GM12801 (cell line): ENCODE results near the gene NINJ2.

Experiments
- CTCF ChIP-seq: IDR thresholded peaks from one replicate; pipeline ENCODE4 v1.5.1; 2011; ENCODE audit warnings: control low read depth; ENCODE audit not compliant: insufficient read length; ENCODE audit errors: extremely low read depth

NINJ2 gene

GRCh38 chr12:663293-663871 lies at the start of gene NINJ2:
TSS of gene NINJ2 (minus strand) at chr12:663445. CDS start at chr12:663360, 85 bp downstream.
- TF ChIP-seq CTCF: no peak

DNA sequence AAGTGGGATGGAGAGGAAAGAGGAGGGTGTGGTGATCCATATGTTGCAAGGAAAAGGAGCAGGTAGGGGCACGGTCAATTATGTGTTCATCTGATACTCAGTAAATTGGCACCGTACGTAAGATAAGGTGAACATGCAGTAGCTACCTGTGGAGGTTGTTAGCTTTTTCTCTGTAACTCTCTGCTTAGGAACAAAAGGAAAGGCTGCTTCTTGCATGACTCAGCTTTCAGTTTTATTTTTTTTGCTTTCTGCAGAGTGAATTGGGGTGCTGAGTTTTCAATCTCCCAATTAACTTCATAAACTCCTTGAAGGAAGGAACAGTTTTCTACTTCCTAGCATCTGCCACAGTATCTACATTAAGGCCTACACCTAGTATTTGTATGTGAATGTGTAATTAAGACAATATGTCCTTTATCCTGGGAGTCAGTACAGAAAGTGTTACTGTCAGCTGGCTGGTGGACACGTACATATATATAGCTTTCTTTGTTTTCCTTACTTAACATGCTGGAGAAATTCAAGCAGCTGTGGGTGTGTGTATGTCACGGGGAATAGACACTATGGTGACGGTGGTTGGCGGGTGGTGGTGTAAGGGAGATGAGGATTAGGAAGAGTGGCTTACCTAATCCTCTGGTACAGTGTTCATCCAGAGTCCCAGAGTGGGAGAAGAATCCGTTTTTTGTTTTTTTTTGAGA lies 49.1 kb upstream of the NINJ2 start:
- TF ChIP-seq CTCF: no peak

GRCh38 chr12:709455-710020 lies 46.3 kb upstream of the NINJ2 start:
- no peak for TF ChIP-seq CTCF

GRCh38 chr12:704516-705242 lies 41.4 kb upstream of the NINJ2 start:
- no peak for TF ChIP-seq CTCF

GRCh38 chr12:701896-702539 lies 38.8 kb upstream of the NINJ2 start:
- no peak for TF ChIP-seq CTCF

GRCh38 chr12:700016-700415 lies 36.8 kb upstream of the NINJ2 start:
- TF ChIP-seq CTCF: no peak

- TF ChIP-seq CTCF: no peak
Observed at GRCh38 chr12:697481-697880, 34.2 kb upstream of the NINJ2 start.
